Caco-2 (cell line): ENCODE results near the gene DLGAP4. TPM values are rescaled to one million over a fixed set of nuclear protein-coding genes. Genes with fewer than 3 reads are reported as not detected.
"Not testable (repeated sequence)": the region's sequence is repeated elsewhere in the genome, so short reads cannot be mapped to it uniquely, and the experiment has no call there.

ENCODE experiments used
- BruUV-seq: library from RNA; stranded (reverse); fragments of 400-500 nt; replicated peaks from 2 replicates; lab custom pipeline; 2021; lab: Mats Ljungman, UMichigan
- CTCF ChIA-PET: fragments of 300-600 bp; sonication (Branson Sonifier 250); formaldehyde crosslinking; loops from one replicate; lab custom pipeline; 2022; ENCODE audit warnings: antibody characterized with exemption; lab: Charles Lee
- POLR2A ChIA-PET: fragments of 300-600 bp; sonication (Branson Sonifier 250); formaldehyde crosslinking; loops from one replicate; lab custom pipeline; 2022; ENCODE audit warnings: antibody characterized with exemption; lab: Charles Lee
- DNase-seq, 2 experiments: peaks; one replicate each; pipeline versions ENCODE4 v3.0.0 to v3.0.0-alpha.2; 2020 to 2022
- H3K27me3 ChIP-seq: replicated peaks from 2 replicates; pipeline ENCODE4 v1.6.0; 2011; ENCODE audit warnings: low read length; ENCODE audit not compliant: control insufficient read depth, insufficient read depth
- H3K36me3 ChIP-seq: 2 replicates; pipeline ENCODE4 v1.5.1; 2011; ENCODE audit warnings: low read length; ENCODE audit not compliant: control insufficient read depth, insufficient read depth
- H3K4me1 ChIP-seq: fragments of 250-450 bp; sonication (Bioruptor Pico); 2 replicates; pipeline ENCODE4 v1.5.1; 2020; ENCODE audit warnings: mild to moderate bottlenecking
- H3K4me3 ChIP-seq: 2 replicates; pipeline ENCODE4 v1.5.1; 2011; ENCODE audit warnings: low read depth, mild to moderate bottlenecking, control low read depth, low read length
- H3K9me3 ChIP-seq: fragments of 250-450 bp; sonication (Bioruptor Pico); 2 replicates; pipeline ENCODE4 v1.5.1; 2020; ENCODE audit warnings: mild to moderate bottlenecking, moderate library complexity
- H3K27ac Mint-ChIP-seq: one replicate; pipeline ENCODE4 v1.8.0; 2022; ENCODE audit warnings: mixed read lengths; ENCODE audit not compliant: unreplicated experiment
- H3K27me3 Mint-ChIP-seq: one replicate; pipeline ENCODE4 v1.8.0; 2022; ENCODE audit warnings: mixed read lengths; ENCODE audit not compliant: insufficient read depth, unreplicated experiment
- H3K36me3 Mint-ChIP-seq: one replicate; pipeline ENCODE4 v1.8.0; 2022; ENCODE audit warnings: mild to moderate bottlenecking, mixed read lengths; ENCODE audit not compliant: insufficient read depth, unreplicated experiment
- H3K4me1 Mint-ChIP-seq: one replicate; pipeline ENCODE4 v1.8.0; 2022; ENCODE audit warnings: low read depth, mixed read lengths; ENCODE audit not compliant: unreplicated experiment
- H3K4me3 Mint-ChIP-seq: one replicate; pipeline ENCODE4 v1.8.0; 2022; ENCODE audit warnings: mild to moderate bottlenecking, moderate library complexity, mixed read lengths; ENCODE audit not compliant: unreplicated experiment
- H3K9me3 Mint-ChIP-seq: one replicate; pipeline ENCODE4 v1.8.0; 2022; ENCODE audit warnings: mixed read lengths; ENCODE audit not compliant: unreplicated experiment
- CTCF ChIP-seq, 2 experiments: fragments of 200-600 bp in 1 of 2; IDR thresholded peaks; 1 replicate in 1 of 2; 2 replicates in 1 of 2; pipeline versions ENCODE4 v1.5.1 to v1.8.0; 2011 to 2022; ENCODE audit warnings: antibody characterized with exemption in 1 of 2, control low read depth in 1 of 2, inconsistent platforms in 1 of 2, low read depth in 1 of 2, low read length in 1 of 2, mild to moderate bottlenecking in 1 of 2, moderate library complexity in 1 of 2; ENCODE audit not compliant: insufficient read depth in 1 of 2, severe bottlenecking in 1 of 2, unreplicated experiment in 1 of 2
- intact Hi-C: fragments of 100-400 bp; cut with micrococcal nuclease; formaldehyde crosslinking; loops from one replicate; pipeline ENCODE4 v1.10.0; 2022; ENCODE audit not compliant: unreplicated experiment
- total RNA-seq: library from RNA; stranded (reverse); gene quantifications from 2 replicates; pipeline ENCODE4 v1.2.3, GENCODE V29; 2022

The DLGAP4 gene
- total RNA-seq, 1 experiment from 2014 or later = 122 TPM

GRCh38 chr20:36377348-36378326, 71.5 kb downstream of the DLGAP4 start:
- no peak overlapping the region for H3K4me3 Mint-ChIP-seq

GRCh38 chr20:36378686-36379085, 72.5 kb downstream of the DLGAP4 start:
- Mint-ChIP-seq H3K36me3 (no peaks in the 10 kb centered on the region), H3K4me1 (no peaks in the 10 kb centered on the region), H3K9me3 (no peaks in the 10 kb centered on the region), H3K27me3 (peaks cover 39% of the 10 kb centered on the region), H3K27ac (no peak overlapping the region), H3K4me3 (no peak overlapping the region)
- no peak for TF ChIP-seq CTCF (IDR thresholded peaks at IDR 0.05; ENCODE audit: insufficient read depth in 1 of 2, low read depth in 1 of 2, low read length in 1 of 2, severe bottlenecking in 1 of 2, unreplicated experiment in 1 of 2)
- Histone ChIP-seq H3K9me3 (no peaks in the 10 kb centered on the region), H3K4me1 (no peaks in the 10 kb centered on the region), H3K4me3 (no peak overlapping the region), H3K36me3 (no peaks in the 10 kb centered on the region), H3K27me3 (peaks cover 3% of the 10 kb centered on the region; the same call in 1 of the 2 replicates)
- intact Hi-C loops = loop anchor here (5.0 kb wide), 1 partner anchor 1399 kb away; no protein-coding TSS in a partner anchor
- ChIA-PET POLR2A (no interaction called here), CTCF (no interaction called here)
- no peak for DNase-seq
- no TSS peak for BruUV-seq

More at GRCh38 chr20:36377348-36378326, 71.5 kb downstream of the DLGAP4 start:
- Mint-ChIP-seq H3K9me3 (no peaks in the 10 kb centered on the region), H3K27me3 (peaks cover 39% of the 10 kb centered on the region), H3K36me3 (no peaks in the 10 kb centered on the region), H3K27ac (no peak overlapping the region), H3K4me1 (no peaks in the 10 kb centered on the region)
- no peaks in the 10 kb centered on the region for H3K36me3 ChIP-seq
- BruUV-seq = no TSS peak
- ChIA-PET CTCF (no interaction called here), POLR2A (no interaction called here)
- H3K4me3 ChIP-seq = no peak overlapping the region
- no peaks in the 10 kb centered on the region for H3K9me3 ChIP-seq
- intact Hi-C loops = loop anchor here (5.0 kb wide), 1 partner anchor 1400 kb away; no protein-coding TSS in a partner anchor
- no peak for DNase-seq
- no peak for TF ChIP-seq CTCF (IDR thresholded peaks at IDR 0.05; ENCODE audit: insufficient read depth in 1 of 2, low read depth in 1 of 2, low read length in 1 of 2, severe bottlenecking in 1 of 2, unreplicated experiment in 1 of 2)
- H3K27me3 ChIP-seq = peaks cover 3% of the 10 kb centered on the region; the same call in 1 of the 2 replicates
- H3K4me1 ChIP-seq = no peaks in the 10 kb centered on the region

DNA sequence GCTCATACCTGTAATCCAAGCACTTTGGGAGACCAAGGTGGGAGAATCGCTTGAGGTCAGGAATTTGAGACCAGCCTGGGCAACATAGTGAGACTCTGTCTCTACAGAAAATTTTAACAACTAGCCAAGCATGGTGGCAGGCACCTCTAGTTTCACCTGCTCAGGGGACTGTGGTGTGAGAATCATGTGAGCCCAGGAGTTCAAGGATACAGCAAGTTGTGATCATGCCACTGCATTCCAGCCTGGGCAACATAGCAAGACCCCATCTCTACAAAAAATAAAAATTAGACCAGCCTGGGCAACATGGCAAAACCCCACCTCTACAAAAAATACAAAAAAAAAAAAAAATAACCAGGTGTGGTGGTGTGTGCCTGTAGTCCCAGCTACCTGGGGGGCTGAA, 73.8 kb downstream of the DLGAP4 start:
- H3K9me3 ChIP-seq, H3K4me3 ChIP-seq, H3K4me1 ChIP-seq, H3K36me3 ChIP-seq, H3K27me3 ChIP-seq, DNase-seq, H3K4me3 Mint-ChIP-seq, CTCF ChIA-PET, BruUV-seq, H3K9me3 Mint-ChIP-seq, H3K4me1 Mint-ChIP-seq, H3K27ac Mint-ChIP-seq, H3K36me3 Mint-ChIP-seq, POLR2A ChIA-PET: not testable (repeated sequence)
- intact Hi-C loops = loop anchor here (5.0 kb wide), 1 partner anchor 1397 kb away; no protein-coding TSS in a partner anchor
- H3K27me3 Mint-ChIP-seq = peaks cover 34% of the 10 kb centered on the region
